Neural crest cell (in vitro differentiated cells): ENCODE measurements around the gene ICE1. TPM values are rescaled to one million over a fixed set of nuclear protein-coding genes. Genes with fewer than 3 reads are reported as not detected.

ENCODE experiments used
- DNase-seq: peaks from one replicate; pipeline ENCODE4 v3.0.0; 2021; ENCODE audit warnings: low read depth, mixed read lengths, low spot score
- H3K27ac Mint-ChIP-seq: one replicate; pipeline ENCODE4 v1.8.0; 2021; ENCODE audit warnings: mild to moderate bottlenecking, mixed read lengths; ENCODE audit not compliant: unreplicated experiment
- H3K27me3 Mint-ChIP-seq: 2 replicates; pipeline ENCODE4 v1.8.0; 2021; ENCODE audit warnings: low read depth, mild to moderate bottlenecking, mixed read lengths
- H3K36me3 Mint-ChIP-seq: 2 replicates; pipeline ENCODE4 v1.8.0; 2021; ENCODE audit warnings: low read depth, mild to moderate bottlenecking, mixed read lengths
- H3K4me1 Mint-ChIP-seq: 2 replicates; pipeline ENCODE4 v1.8.0; 2021; ENCODE audit warnings: mixed read lengths
- H3K4me3 Mint-ChIP-seq: one replicate; pipeline ENCODE4 v1.8.0; 2021; ENCODE audit warnings: mild to moderate bottlenecking, mixed read lengths
- H3K9me3 Mint-ChIP-seq: 2 replicates; pipeline ENCODE4 v1.8.0; 2021; ENCODE audit warnings: mixed read lengths
- CTCF ChIP-seq: fragments of 200-600 bp; sonication (generic); conservative IDR thresholded peaks from 2 replicates; pipeline ENCODE4 v1.5.0; 2021; ENCODE audit warnings: antibody characterized with exemption, mild to moderate bottlenecking
- total RNA-seq: library from RNA; stranded (reverse); gene quantifications from 2 replicates; pipeline ENCODE4 v1.2.1, GENCODE V29; 2021

The ICE1 gene
- total RNA-seq, 1 donor from 2014 or later: 35.1 TPM

GRCh38 chr5:5480481-5481111 lies 58.1 kb downstream of the ICE1 start:
- Mint-ChIP-seq H3K36me3 (peaks cover 37% of the 10 kb centered on the region), H3K4me1 (no peaks in the 10 kb centered on the region), H3K4me3 (no peak overlapping the region), H3K27ac (no peak overlapping the region), H3K27me3 (no peaks in the 10 kb centered on the region), H3K9me3 (peaks cover 3% of the 10 kb centered on the region)
- no peak for TF ChIP-seq CTCF
- no peak for DNase-seq

GRCh38 chr5:5481206-5481605 lies 58.7 kb downstream of the ICE1 start:
- Mint-ChIP-seq H3K4me3 (no peak overlapping the region), H3K36me3 (peaks cover 34% of the 10 kb centered on the region), H3K27me3 (no peaks in the 10 kb centered on the region), H3K27ac (no peak overlapping the region), H3K4me1 (no peaks in the 10 kb centered on the region), H3K9me3 (peaks cover 3% of the 10 kb centered on the region)
- DNase-seq: no peak
- TF ChIP-seq CTCF: no peak

GRCh38 chr5:5481633-5482032 lies 59.2 kb downstream of the ICE1 start:
- H3K9me3 Mint-ChIP-seq: peaks cover 3% of the 10 kb centered on the region
- peaks cover 30% of the 10 kb centered on the region for H3K36me3 Mint-ChIP-seq
- no peak for TF ChIP-seq CTCF
- no peak for DNase-seq
- H3K27me3 Mint-ChIP-seq: no peaks in the 10 kb centered on the region
- no peak overlapping the region for H3K27ac Mint-ChIP-seq
- H3K4me3 Mint-ChIP-seq: no peak overlapping the region
- no peaks in the 10 kb centered on the region for H3K4me1 Mint-ChIP-seq

- no peak for DNase-seq
- TF ChIP-seq CTCF: no peak
- no peaks in the 10 kb centered on the region for H3K4me1 Mint-ChIP-seq
- peaks cover 16% of the 10 kb centered on the region for H3K36me3 Mint-ChIP-seq
- H3K9me3 Mint-ChIP-seq: peaks cover 3% of the 10 kb centered on the region
- H3K4me3 Mint-ChIP-seq: no peak overlapping the region
- H3K27me3 Mint-ChIP-seq: no peaks in the 10 kb centered on the region
- H3K27ac Mint-ChIP-seq: no peak overlapping the region
These were observed 60.9 kb downstream of the ICE1 start for GRCh38 chr5:5483350-5483749.

GRCh38 chr5:5483880-5484598 lies 61.6 kb downstream of the ICE1 start:
- TF ChIP-seq CTCF: no peak
- DNase-seq: no peak
- H3K4me3 Mint-ChIP-seq: no peak overlapping the region
- no peaks in the 10 kb centered on the region for H3K4me1 Mint-ChIP-seq
- no peak overlapping the region for H3K27ac Mint-ChIP-seq
- peaks cover 3% of the 10 kb centered on the region for H3K9me3 Mint-ChIP-seq
- H3K27me3 Mint-ChIP-seq: no peaks in the 10 kb centered on the region
- H3K36me3 Mint-ChIP-seq: peaks cover 9% of the 10 kb centered on the region
